Progenitor cell of endocrine pancreas (in vitro differentiated cells): Measurements from ENCODE around the gene FAM221B. TPM values are rescaled to one million over a fixed set of nuclear protein-coding genes. Genes with fewer than 3 reads are reported as not detected.

Experiments
- DNase-seq: peaks from one replicate; pipeline ENCODE4 v3.0.0; 2021; ENCODE audit warnings: low spot score; ENCODE audit not compliant: unreplicated experiment
- H3K27ac Mint-ChIP-seq: 2 replicates; pipeline ENCODE4 v1.8.0; 2021; ENCODE audit warnings: mild to moderate bottlenecking, moderate library complexity, mixed read lengths
- H3K27me3 Mint-ChIP-seq: 2 replicates; pipeline ENCODE4 v1.8.0; 2021; ENCODE audit warnings: mixed read lengths
- H3K36me3 Mint-ChIP-seq: 2 replicates; pipeline ENCODE4 v1.8.0; 2022; ENCODE audit warnings: mixed read lengths; ENCODE audit not compliant: insufficient read depth
- H3K4me1 Mint-ChIP-seq: 2 replicates; pipeline ENCODE4 v1.8.0; 2021; ENCODE audit warnings: low read depth, mixed read lengths
- H3K4me3 Mint-ChIP-seq: 2 replicates; pipeline ENCODE4 v1.8.0; 2021; ENCODE audit warnings: low read depth, mild to moderate bottlenecking, moderate library complexity, mixed read lengths
- H3K9me3 Mint-ChIP-seq: 2 replicates; pipeline ENCODE4 v1.8.0; 2021; ENCODE audit warnings: low read depth, mixed read lengths
- total RNA-seq: library from RNA; stranded (reverse); gene quantifications from 2 replicates; pipeline ENCODE4 v1.2.1, GENCODE V29; 2021
- TF ChIP-seq, protein P1 (sequence below): fragments of 200-600 bp; sonication (generic); IDR thresholded peaks from one replicate; pipeline ENCODE4 v1.5.0; 2021; ENCODE audit warnings: antibody characterized with exemption, mild to moderate bottlenecking; ENCODE audit not compliant: unreplicated experiment

FAM221B gene
- total RNA-seq, 1 donor from 2014 or later, result not detected

GRCh38 chr9:35806101-35806500, 22.4 kb downstream of the FAM221B start:
- TF ChIP-seq, protein P1, sequence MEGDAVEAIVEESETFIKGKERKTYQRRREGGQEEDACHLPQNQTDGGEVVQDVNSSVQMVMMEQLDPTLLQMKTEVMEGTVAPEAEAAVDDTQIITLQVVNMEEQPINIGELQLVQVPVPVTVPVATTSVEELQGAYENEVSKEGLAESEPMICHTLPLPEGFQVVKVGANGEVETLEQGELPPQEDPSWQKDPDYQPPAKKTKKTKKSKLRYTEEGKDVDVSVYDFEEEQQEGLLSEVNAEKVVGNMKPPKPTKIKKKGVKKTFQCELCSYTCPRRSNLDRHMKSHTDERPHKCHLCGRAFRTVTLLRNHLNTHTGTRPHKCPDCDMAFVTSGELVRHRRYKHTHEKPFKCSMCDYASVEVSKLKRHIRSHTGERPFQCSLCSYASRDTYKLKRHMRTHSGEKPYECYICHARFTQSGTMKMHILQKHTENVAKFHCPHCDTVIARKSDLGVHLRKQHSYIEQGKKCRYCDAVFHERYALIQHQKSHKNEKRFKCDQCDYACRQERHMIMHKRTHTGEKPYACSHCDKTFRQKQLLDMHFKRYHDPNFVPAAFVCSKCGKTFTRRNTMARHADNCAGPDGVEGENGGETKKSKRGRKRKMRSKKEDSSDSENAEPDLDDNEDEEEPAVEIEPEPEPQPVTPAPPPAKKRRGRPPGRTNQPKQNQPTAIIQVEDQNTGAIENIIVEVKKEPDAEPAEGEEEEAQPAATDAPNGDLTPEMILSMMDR, result no peak
- H3K27ac Mint-ChIP-seq, result no peak overlapping the region
- peaks cover 3% of the 10 kb centered on the region for H3K4me1 Mint-ChIP-seq
- DNase-seq, result no peak
- H3K27me3 Mint-ChIP-seq, result no peaks in the 10 kb centered on the region
- H3K9me3 Mint-ChIP-seq, result no peaks in the 10 kb centered on the region
- no peak overlapping the region for H3K4me3 Mint-ChIP-seq
- H3K36me3 Mint-ChIP-seq, result peaks cover 13% of the 10 kb centered on the region

GRCh38 chr9:35801328-35802128, 27.0 kb downstream of the FAM221B start:
- no peaks in the 10 kb centered on the region for H3K9me3 Mint-ChIP-seq
- TF ChIP-seq, protein P1, result no peak
- no peak overlapping the region for H3K4me3 Mint-ChIP-seq
- DNase-seq, result no peak
- no peaks in the 10 kb centered on the region for H3K27me3 Mint-ChIP-seq
- H3K27ac Mint-ChIP-seq, result no peak overlapping the region
- peaks cover 14% of the 10 kb centered on the region for H3K36me3 Mint-ChIP-seq
- peaks cover 6% of the 10 kb centered on the region for H3K4me1 Mint-ChIP-seq

GRCh38 chr9:35800530-35800929, 28.0 kb downstream of the FAM221B start:
- TF ChIP-seq, protein P1, result no peak
- no peaks in the 10 kb centered on the region for H3K9me3 Mint-ChIP-seq
- H3K27ac Mint-ChIP-seq, result peak overlapping the region; percentile 79
- no peak for DNase-seq
- H3K4me1 Mint-ChIP-seq, result peaks cover 6% of the 10 kb centered on the region
- no peaks in the 10 kb centered on the region for H3K27me3 Mint-ChIP-seq
- no peak overlapping the region for H3K4me3 Mint-ChIP-seq
- H3K36me3 Mint-ChIP-seq, result peaks cover 14% of the 10 kb centered on the region

DNA sequence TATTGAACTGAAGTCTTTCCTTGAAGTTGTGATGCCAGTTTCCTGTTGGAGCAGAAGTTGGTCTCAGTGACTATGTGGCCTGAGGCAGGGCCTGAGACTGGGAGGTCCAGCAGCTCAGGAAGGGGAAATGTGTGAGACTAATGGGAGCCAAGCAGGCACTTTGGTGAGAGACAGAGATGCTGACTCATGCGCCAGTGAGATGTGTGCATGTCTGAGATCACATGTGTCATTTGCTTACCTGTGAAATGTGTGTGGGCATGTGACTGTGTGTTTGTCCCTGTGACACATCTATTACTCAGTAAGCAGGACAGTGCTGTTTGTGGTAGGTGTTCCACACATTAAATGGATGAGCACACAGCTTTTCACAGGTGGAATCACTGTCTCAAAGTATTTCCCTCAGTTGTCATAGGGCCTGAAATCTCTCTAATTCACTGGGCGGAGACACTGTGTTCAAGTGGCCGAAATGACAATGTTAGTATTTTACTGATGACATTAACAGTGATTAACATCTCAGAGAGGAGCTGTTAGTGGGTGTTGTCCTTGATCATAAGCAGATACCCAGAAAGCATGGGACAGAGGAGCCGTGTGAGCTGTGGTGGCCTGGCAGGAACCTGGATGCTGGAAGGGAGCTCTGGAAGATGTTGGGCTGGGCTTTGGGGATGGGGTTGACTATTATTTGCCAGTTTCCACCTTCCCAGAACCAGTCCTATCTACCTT, 29.7 kb downstream of the FAM221B start:
- Mint-ChIP-seq H3K36me3 (peaks cover 9% of the 10 kb centered on the region), H3K27me3 (no peaks in the 10 kb centered on the region), H3K9me3 (no peaks in the 10 kb centered on the region), H3K4me1 (peaks cover 6% of the 10 kb centered on the region), H3K27ac (no peak overlapping the region), H3K4me3 (no peak overlapping the region)
- TF ChIP-seq, protein P1, result no peak
- no peak for DNase-seq

GRCh38 chr9:35797311-35798109, 31.0 kb downstream of the FAM221B start:
- TF ChIP-seq, protein P1, result no peak
- H3K4me3 Mint-ChIP-seq, result no peak overlapping the region
- peaks cover 3% of the 10 kb centered on the region for H3K27me3 Mint-ChIP-seq

More at GRCh38 chr9:35797311-35798109, 31.0 kb downstream of the FAM221B start:
- Mint-ChIP-seq H3K27ac (peak overlapping the region; percentile 13), H3K4me1 (peaks cover 6% of the 10 kb centered on the region), H3K9me3 (no peaks in the 10 kb centered on the region), H3K36me3 (peaks cover 9% of the 10 kb centered on the region)
- no peak for DNase-seq
